HG03064 (cell line): ENCODE results near the gene BTBD6.

Source experiments
- ATAC-seq: cut with Tn5 transposase; IDR thresholded peaks from one replicate; pipeline ENCODE4 v1.9.1; 2021; ENCODE audit warnings: low read depth; ENCODE audit not compliant: unreplicated experiment

BTBD6 gene

GRCh38 chr14:105248368-105249181, at the start of gene BTBD6:
Gene BTBD6, plus strand, starts transcription at chr14:105248533. Its CDS starts 179 bp downstream, at chr14:105248712.
- peak; percentile 88 for ATAC-seq

GRCh38 chr14:105198588-105198987, 49.7 kb upstream of the BTBD6 start:
- no peak for ATAC-seq

DNA sequence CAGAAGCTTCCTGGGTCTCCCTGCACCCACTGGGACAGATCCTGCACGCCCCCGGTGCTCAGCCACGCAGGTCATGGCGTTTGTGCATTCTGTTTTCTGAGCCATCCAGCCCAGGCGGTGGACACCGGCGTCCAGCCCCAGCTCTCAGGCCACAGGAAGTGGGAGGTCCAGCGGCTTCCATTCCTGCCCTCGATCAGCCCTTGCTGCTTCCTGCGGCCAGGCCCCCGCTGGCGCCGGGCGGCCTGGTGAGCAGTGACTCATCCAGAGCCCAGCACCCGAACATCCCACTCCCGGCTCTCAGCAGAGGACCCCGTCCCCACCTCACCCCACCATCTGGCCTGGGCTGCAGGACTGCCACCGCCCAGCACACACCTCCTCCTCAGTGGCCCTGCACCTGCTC, 49.2 kb upstream of the BTBD6 start:
- no peak for ATAC-seq

GRCh38 chr14:105200074-105200473, 48.3 kb upstream of the BTBD6 start:
- ATAC-seq: no peak

- no peak for ATAC-seq
These were observed 47.7 kb upstream of the BTBD6 start for GRCh38 chr14:105200641-105201040.

DNA sequence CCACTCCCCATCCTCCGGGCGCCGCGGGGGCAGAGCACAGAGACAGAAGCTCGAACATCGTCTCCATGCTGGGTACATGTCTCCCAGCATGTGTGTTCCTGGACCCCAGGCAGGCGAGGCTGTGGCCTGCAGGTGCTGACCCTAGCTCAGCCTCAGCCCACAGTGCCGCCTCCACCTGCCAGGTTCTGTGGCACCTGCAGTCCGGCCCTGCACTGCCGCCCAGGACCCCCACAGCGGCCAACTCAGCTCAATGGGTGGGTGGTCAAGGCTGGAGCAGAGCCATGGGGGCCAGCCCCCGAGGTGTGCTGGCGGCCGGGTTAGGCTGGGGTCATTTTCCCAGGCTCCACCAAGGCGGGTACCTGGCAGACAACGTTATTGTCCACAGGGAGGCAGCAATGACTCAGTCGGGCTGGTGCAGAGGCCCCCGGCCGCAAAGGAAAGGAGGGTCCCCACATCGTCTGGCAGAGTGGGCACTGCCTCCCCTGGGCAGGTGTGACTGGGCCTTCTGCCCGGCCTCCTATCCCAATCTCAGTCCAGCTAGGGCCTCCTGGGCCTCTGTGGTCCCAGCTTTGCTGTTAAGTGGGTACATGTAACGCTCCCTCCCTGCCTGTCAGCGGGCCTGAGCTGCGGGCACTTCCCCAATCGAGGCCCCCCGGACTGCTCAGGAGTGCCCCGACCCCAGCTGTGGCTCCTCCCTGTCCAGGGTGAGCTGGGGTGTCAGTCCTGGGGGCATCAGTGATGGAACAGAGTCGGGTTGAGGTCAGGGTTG, 47.0 kb upstream of the BTBD6 start:
- no peak for ATAC-seq

- no peak for ATAC-seq
These were observed 46.3 kb upstream of the BTBD6 start for GRCh38 chr14:105201925-105202513.

- ATAC-seq: no peak
These were observed 45.2 kb upstream of the BTBD6 start for GRCh38 chr14:105203057-105203531.

- ATAC-seq: no peak
These were observed 44.6 kb upstream of the BTBD6 start for GRCh38 chr14:105203701-105204100.

- ATAC-seq: no peak
These were observed 44.0 kb upstream of the BTBD6 start for GRCh38 chr14:105204206-105204930.

DNA sequence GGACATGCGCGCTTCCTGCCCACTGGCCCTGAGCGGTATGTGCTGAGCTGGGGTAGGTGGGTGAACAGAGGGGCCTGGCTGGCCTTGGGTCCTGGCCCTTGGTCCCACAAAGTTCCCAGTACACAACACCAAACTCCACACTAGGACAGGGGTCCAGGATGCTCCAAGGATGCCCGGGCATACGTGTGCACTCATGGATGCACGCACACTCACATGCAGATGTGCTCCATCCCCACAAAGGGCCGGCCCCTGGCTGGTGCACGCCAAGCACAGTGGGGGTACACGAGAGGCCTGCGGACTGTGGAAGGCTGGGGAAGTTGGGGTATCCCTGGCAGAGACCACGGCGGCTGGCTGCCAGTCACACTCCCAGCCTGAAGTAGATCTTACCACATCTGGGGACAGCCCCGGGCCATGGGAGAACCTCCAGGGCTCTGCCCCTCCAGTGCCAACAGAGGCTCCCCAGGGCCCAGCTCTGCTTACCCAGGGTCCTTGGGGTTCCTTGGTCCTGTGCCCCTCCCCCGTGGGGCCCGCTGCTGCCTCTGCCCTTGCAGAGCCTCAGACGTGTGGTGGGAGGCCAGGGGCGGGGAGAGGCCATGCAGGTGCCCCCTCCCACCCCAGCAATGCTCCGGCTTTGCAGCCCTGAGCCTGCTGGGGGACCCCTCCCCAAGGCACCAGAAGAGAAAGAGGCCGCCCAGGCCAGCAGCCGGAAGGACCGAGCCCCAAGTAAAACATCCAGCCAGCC, 43.2 kb upstream of the BTBD6 start:
- ATAC-seq: no peak

GRCh38 chr14:105205673-105206208, 42.6 kb upstream of the BTBD6 start:
- ATAC-seq: no peak

DNA sequence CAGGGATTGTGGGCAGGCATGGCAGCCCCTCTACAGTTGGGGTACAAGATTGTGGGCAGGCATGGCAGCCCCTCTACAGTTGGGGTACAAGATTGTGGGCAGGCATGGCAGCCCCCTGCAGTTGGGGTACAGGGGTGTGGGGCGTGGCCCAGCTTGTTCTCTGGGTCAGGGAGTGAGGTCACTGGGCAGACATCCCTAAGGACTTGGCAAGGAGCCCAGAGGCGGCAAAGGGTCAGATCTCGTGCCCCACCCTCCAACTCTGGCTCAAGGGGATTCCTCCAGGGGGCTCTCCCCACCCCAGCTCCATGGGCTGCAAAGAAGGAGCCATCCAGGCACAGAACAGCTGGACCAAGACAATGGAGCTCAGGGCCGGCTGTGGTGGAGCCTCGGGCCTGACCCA, 41.5 kb upstream of the BTBD6 start:
- no peak for ATAC-seq

DNA sequence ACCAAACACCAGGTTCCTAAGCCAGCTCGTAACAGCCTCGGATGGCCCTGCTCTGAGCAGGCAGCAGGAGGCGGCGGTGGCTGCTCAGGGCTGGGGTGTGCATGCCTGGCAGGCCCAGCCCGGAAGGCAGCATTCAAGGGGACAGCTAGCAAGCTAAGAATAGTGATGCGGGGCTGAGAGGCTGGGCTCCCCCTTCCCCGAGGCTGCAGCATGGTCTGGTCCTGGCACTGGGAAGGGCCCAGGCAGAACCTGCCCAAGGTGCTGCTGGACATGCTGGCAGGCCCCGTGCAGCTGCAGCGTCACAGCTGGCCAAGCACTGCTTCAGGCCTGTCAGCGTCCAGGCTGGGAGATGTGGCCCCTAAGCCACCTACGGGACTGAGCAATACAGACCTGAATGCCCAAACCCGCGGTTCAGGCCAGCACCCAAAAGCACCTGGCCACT, 40.9 kb upstream of the BTBD6 start:
- ATAC-seq: no peak

DNA sequence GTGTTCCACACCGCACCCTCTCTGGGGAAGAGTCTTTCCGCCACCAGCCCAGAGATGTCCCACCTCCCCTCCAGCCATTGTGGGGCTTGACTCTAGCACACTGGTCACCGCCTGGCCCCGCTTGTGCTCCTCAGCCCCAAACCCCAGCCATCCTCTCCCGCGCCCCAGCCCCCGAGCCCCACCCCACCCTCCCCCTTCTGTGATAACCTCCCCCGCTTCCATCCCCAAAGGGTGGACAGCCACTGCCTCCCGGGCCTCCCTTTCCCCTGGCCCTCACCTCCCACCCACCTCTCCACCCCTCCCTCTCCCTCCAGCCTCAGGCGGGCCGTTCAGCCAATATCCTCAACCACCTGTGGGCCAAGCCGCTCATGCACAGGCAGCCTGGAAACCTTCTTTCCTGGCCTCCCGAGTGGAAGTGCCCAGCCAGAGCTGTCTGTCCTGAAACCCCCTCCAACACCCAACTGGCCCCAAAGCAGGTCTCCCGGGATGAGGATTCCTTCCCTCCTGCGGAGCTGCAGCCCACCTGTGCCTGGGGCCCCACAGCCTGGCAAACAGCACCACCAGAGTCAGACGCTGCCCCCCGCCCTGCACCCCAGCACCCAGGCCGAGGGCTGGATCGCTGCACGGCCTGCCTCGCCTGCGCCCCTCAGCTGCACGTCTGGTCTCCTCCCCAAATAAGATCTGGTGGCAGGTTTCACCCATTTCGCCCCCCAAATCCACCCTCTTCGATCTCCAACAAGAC, 40.2 kb upstream of the BTBD6 start:
- ATAC-seq: no peak

GRCh38 chr14:105208738-105209075, 39.6 kb upstream of the BTBD6 start:
- no peak for ATAC-seq

DNA sequence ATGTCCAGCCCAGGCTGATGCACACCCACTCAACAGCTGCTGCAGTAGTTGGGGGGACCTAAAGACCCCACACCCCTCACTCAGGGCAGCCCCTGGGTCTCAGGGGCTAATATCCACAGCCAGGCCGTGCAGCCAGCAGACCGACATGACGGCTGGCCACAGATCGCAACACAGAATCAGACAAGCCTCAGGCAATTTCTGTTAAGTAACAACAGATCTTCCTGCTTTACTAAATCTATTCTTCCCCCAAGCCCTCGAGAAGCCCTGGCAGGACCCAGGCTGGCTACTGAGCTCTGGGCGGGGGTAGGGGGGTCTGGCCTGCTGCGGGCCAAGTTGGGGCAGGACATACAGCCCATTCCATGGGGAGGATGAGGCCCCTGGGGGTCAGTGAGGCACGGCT, 39.2 kb upstream of the BTBD6 start:
- no peak for ATAC-seq

DNA sequence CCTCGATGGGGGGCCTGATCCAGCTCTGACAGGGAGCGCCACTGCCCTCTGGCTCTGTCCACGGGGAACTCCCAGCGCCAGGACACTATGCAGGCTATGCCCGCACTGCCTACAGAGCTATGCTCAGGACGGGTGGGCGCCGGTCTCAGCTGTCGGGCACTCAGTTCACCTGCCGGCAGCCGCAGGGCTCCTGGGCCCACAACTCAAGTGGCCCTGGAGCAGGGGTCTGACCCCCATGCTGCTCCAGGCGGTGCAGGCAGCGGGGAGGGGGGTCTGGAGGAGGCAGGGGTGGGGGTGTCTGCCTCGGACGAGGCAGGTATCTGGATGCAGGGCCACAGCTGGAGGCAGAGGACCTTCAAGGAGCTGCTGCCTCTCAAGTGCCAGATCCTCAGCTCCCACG, 38.7 kb upstream of the BTBD6 start:
- no peak for ATAC-seq
